Stimulated activated naive CD8-positive, alpha-beta T cell treated with anti-CD3 and anti-CD28 coated beads, Interleukin-15, amount 100 ng/mL, for 72 hours (primary cell): ENCODE measurements around the gene CFAP77.
"Not testable (repeated sequence)": the region's sequence is repeated elsewhere in the genome, so short reads cannot be mapped to it uniquely, and the experiment has no call there.

Source experiments
- ATAC-seq: fragments of 150-1000 bp; cut with Tn5 transposase; 2 replicates; pipeline ENCODE4 v1.10.0; 2021; ENCODE audit warnings: mild to moderate bottlenecking, moderate library complexity
- DNase-seq, 2 donors: peaks; one replicate each; pipeline ENCODE4 v3.0.0; 2021 to 2022
- H3K27ac Mint-ChIP-seq, 2 donors: one replicate each; pipeline ENCODE4 v1.8.0; 2022; ENCODE audit warnings: mild to moderate bottlenecking in 2 of 2, mixed read lengths in 2 of 2, moderate library complexity in 2 of 2
- H3K27me3 Mint-ChIP-seq: one replicate; pipeline ENCODE4 v1.8.0; 2022; ENCODE audit warnings: mixed read lengths
- H3K4me1 Mint-ChIP-seq: one replicate; pipeline ENCODE4 v1.8.0; 2022; ENCODE audit warnings: mild to moderate bottlenecking, mixed read lengths
- H3K4me3 Mint-ChIP-seq, 2 donors: one replicate each; pipeline ENCODE4 v1.8.0; 2022; ENCODE audit warnings: mild to moderate bottlenecking in 2 of 2, mixed read lengths in 2 of 2, moderate library complexity in 1 of 2
- H3K9me3 Mint-ChIP-seq, 2 donors: one replicate each; pipeline ENCODE4 v1.8.0; 2022; ENCODE audit warnings: mixed read lengths in 2 of 2

Gene CFAP77

GRCh38 chr9:132547976-132548730, 138.1 kb downstream of the CFAP77 start:
- ATAC-seq (no peak), DNase-seq (no peak)
- Mint-ChIP-seq H3K4me1 (peaks cover 7% of the 10 kb centered on the region), H3K27ac (no peak overlapping the region), H3K9me3 (no peaks in the 10 kb centered on the region), H3K27me3 (peaks cover 54% of the 10 kb centered on the region), H3K4me3 (no peak overlapping the region)

- H3K27ac Mint-ChIP-seq = no peak overlapping the region
- ATAC-seq (no peak), DNase-seq (no peak)
- no peaks in the 10 kb centered on the region for H3K9me3 Mint-ChIP-seq
- no peak overlapping the region for H3K4me3 Mint-ChIP-seq
- peaks cover 53% of the 10 kb centered on the region for H3K27me3 Mint-ChIP-seq
- H3K4me1 Mint-ChIP-seq = peaks cover 7% of the 10 kb centered on the region
Measured at GRCh38 chr9:132548751-132549640, 139.0 kb downstream of the CFAP77 start.

GRCh38 chr9:132551556-132551955, 141.5 kb downstream of the CFAP77 start:
- no peak for DNase-seq
- peaks cover 49% of the 10 kb centered on the region for H3K27me3 Mint-ChIP-seq
- no peak overlapping the region for H3K4me3 Mint-ChIP-seq
- H3K4me1 Mint-ChIP-seq = peaks cover 2% of the 10 kb centered on the region
- ATAC-seq = no peak
- H3K27ac Mint-ChIP-seq = no peak overlapping the region
- H3K9me3 Mint-ChIP-seq = no peaks in the 10 kb centered on the region

- ATAC-seq = no peak
- peaks cover 49% of the 10 kb centered on the region for H3K27me3 Mint-ChIP-seq
- H3K4me3 Mint-ChIP-seq = no peak overlapping the region
- no peak for DNase-seq
- no peak overlapping the region for H3K27ac Mint-ChIP-seq
- no peaks in the 10 kb centered on the region for H3K9me3 Mint-ChIP-seq
- no peaks in the 10 kb centered on the region for H3K4me1 Mint-ChIP-seq
Measured at GRCh38 chr9:132552041-132552440, 142.0 kb downstream of the CFAP77 start.

- Mint-ChIP-seq H3K4me3 (no peak overlapping the region), H3K4me1 (no peaks in the 10 kb centered on the region), H3K9me3 (peaks cover 0 to 4% of the 10 kb centered on the region in 2 donors), H3K27ac (no peak overlapping the region), H3K27me3 (peaks cover 58% of the 10 kb centered on the region)
- no peak for DNase-seq
- ATAC-seq = no peak
Measured at GRCh38 chr9:132554755-132555154, 144.7 kb downstream of the CFAP77 start.

- ATAC-seq (no peak), DNase-seq (no peak)
- Mint-ChIP-seq H3K27me3 (peaks cover 64% of the 10 kb centered on the region), H3K9me3 (peaks cover 0 to 7% of the 10 kb centered on the region in 2 donors), H3K4me3 (no peak overlapping the region), H3K4me1 (no peaks in the 10 kb centered on the region), H3K27ac (no peak overlapping the region)
Measured at GRCh38 chr9:132555528-132555927, 145.5 kb downstream of the CFAP77 start.

GRCh38 chr9:132556235-132556634, 146.2 kb downstream of the CFAP77 start:
- Mint-ChIP-seq H3K9me3 (peaks cover 0 to 7% of the 10 kb centered on the region in 2 donors), H3K27me3 (peaks cover 64% of the 10 kb centered on the region), H3K4me1 (no peaks in the 10 kb centered on the region), H3K4me3 (no peak overlapping the region), H3K27ac (no peak overlapping the region)
- no peak for DNase-seq
- ATAC-seq = no peak

- Mint-ChIP-seq H3K4me3 (no peak overlapping the region), H3K27me3 (peaks cover 64% of the 10 kb centered on the region), H3K27ac (no peak overlapping the region), H3K4me1 (no peaks in the 10 kb centered on the region), H3K9me3 (peaks cover 0 to 7% of the 10 kb centered on the region in 2 donors)
- ATAC-seq = no peak
- no peak for DNase-seq
Measured at GRCh38 chr9:132556714-132557113, 146.7 kb downstream of the CFAP77 start.

- peaks cover 0 to 7% of the 10 kb centered on the region in 2 donors for H3K9me3 Mint-ChIP-seq
- H3K4me1 Mint-ChIP-seq = no peaks in the 10 kb centered on the region
- H3K27ac Mint-ChIP-seq = no peak overlapping the region
- peaks cover 68% of the 10 kb centered on the region for H3K27me3 Mint-ChIP-seq
- no peak overlapping the region for H3K4me3 Mint-ChIP-seq
- ATAC-seq (no peak), DNase-seq (no peak)
Measured at GRCh38 chr9:132557159-132557558, 147.1 kb downstream of the CFAP77 start.

GRCh38 chr9:132559711-132560110, 149.7 kb downstream of the CFAP77 start:
- H3K9me3 Mint-ChIP-seq = peaks cover 0 to 7% of the 10 kb centered on the region in 2 donors
- H3K27me3 Mint-ChIP-seq = peaks cover 78% of the 10 kb centered on the region
- H3K4me1 Mint-ChIP-seq = no peaks in the 10 kb centered on the region
- DNase-seq (no peak), ATAC-seq (no peak)
- no peak overlapping the region for H3K27ac Mint-ChIP-seq
- no peak overlapping the region for H3K4me3 Mint-ChIP-seq

- Mint-ChIP-seq H3K27me3 (peaks cover 69% of the 10 kb centered on the region), H3K9me3 (peaks cover 0 to 7% of the 10 kb centered on the region in 2 donors), H3K4me3 (no peak overlapping the region), H3K27ac (no peak overlapping the region), H3K4me1 (no peaks in the 10 kb centered on the region)
- no peak for DNase-seq
- no peak for ATAC-seq
Measured at GRCh38 chr9:132560616-132561202, 150.7 kb downstream of the CFAP77 start.

GRCh38 chr9:132562306-132562573, 152.2 kb downstream of the CFAP77 start:
- Mint-ChIP-seq H3K4me1 (no peaks in the 10 kb centered on the region), H3K27ac (no peak overlapping the region), H3K9me3 (peaks cover 0 to 7% of the 10 kb centered on the region in 2 donors), H3K4me3 (no peak overlapping the region), H3K27me3 (peaks cover 54% of the 10 kb centered on the region)
- DNase-seq (no peak), ATAC-seq (no peak)

- Mint-ChIP-seq H3K4me1 (no peaks in the 10 kb centered on the region), H3K27ac (no peak overlapping the region), H3K9me3 (peaks cover 0 to 6% of the 10 kb centered on the region in 2 donors), H3K27me3 (peaks cover 41% of the 10 kb centered on the region), H3K4me3 (no peak overlapping the region)
- no peak for DNase-seq
- no peak for ATAC-seq
Measured at GRCh38 chr9:132564526-132564925, 154.5 kb downstream of the CFAP77 start.

GRCh38 chr9:132568787-132569186, 158.8 kb downstream of the CFAP77 start:
- H3K4me3 Mint-ChIP-seq, ATAC-seq, H3K9me3 Mint-ChIP-seq, H3K27ac Mint-ChIP-seq, DNase-seq, H3K4me1 Mint-ChIP-seq: not testable (repeated sequence)
- peaks cover 30% of the 10 kb centered on the region for H3K27me3 Mint-ChIP-seq

- Mint-ChIP-seq H3K27me3 (peaks cover 53% of the 10 kb centered on the region), H3K4me3 (no peak overlapping the region), H3K9me3 (no peaks in the 10 kb centered on the region), H3K4me1 (no peaks in the 10 kb centered on the region), H3K27ac (no peak overlapping the region)
- ATAC-seq = no peak
- no peak for DNase-seq
Measured at GRCh38 chr9:132571806-132572600, 162.0 kb downstream of the CFAP77 start.
